H9 (cell line): Measurements from ENCODE around the gene MAP2K2. TPM values are rescaled to one million over a fixed set of nuclear protein-coding genes. Genes with fewer than 3 reads are reported as not detected.

Experiments
- DNase-seq: peaks from one replicate; pipeline ENCODE4 v3.0.0-alpha.2; 2017
- H2AFZ ChIP-seq: one replicate; pipeline ENCODE4 v1.6.1; 2013; ENCODE audit warnings: mild to moderate bottlenecking, low read length, control low read depth, moderate library complexity
- H2AK5ac ChIP-seq: 2 replicates; pipeline ENCODE4 v1.6.1; 2013; ENCODE audit warnings: low read length, control low read depth, mixed read lengths; ENCODE audit not compliant: insufficient read length
- H2BK120ac ChIP-seq: one replicate; pipeline ENCODE4 v1.6.1; 2013; ENCODE audit warnings: low read depth, mild to moderate bottlenecking, low read length, control low read depth, inconsistent platforms; ENCODE audit not compliant: poor library complexity, severe bottlenecking
- H2BK12ac ChIP-seq: 2 replicates; pipeline ENCODE4 v1.6.1; 2013; ENCODE audit warnings: low read length, control low read depth, mixed read lengths, low read depth; ENCODE audit not compliant: insufficient read length
- H2BK15ac ChIP-seq: 2 replicates; pipeline ENCODE4 v1.6.1; 2013; ENCODE audit warnings: low read depth, low read length, control low read depth
- H2BK20ac ChIP-seq: one replicate; pipeline ENCODE4 v1.6.1; 2013; ENCODE audit warnings: low read depth, mild to moderate bottlenecking, low read length, control low read depth, inconsistent platforms; ENCODE audit not compliant: poor library complexity, severe bottlenecking
- H2BK5ac ChIP-seq: 2 replicates; pipeline ENCODE4 v1.6.1; 2013; ENCODE audit warnings: low read length, control low read depth, mixed read lengths; ENCODE audit not compliant: insufficient read length
- H3K14ac ChIP-seq: 2 replicates; pipeline ENCODE4 v1.6.1; 2013; ENCODE audit warnings: low read length, control low read depth; ENCODE audit not compliant: insufficient read depth
- H3K18ac ChIP-seq: 2 replicates; pipeline ENCODE4 v1.6.1; 2013; ENCODE audit warnings: low read depth, mild to moderate bottlenecking, mixed read lengths, low read length, control low read depth; ENCODE audit not compliant: insufficient read length
- H3K23ac ChIP-seq: 2 replicates; pipeline ENCODE4 v1.6.1; 2013; ENCODE audit warnings: low read length, control low read depth, mixed read lengths, low read depth; ENCODE audit not compliant: insufficient read length
- H3K23me2 ChIP-seq: 2 replicates; pipeline ENCODE4 v1.6.1; 2013; ENCODE audit warnings: low read depth, mild to moderate bottlenecking, mixed read lengths, low read length, control low read depth; ENCODE audit not compliant: insufficient read length, poor library complexity, severe bottlenecking
- H3K27ac ChIP-seq: 2 replicates; pipeline ENCODE4 v1.5.1; 2013; ENCODE audit warnings: low read length, control low read depth, mixed read lengths, low read depth; ENCODE audit not compliant: insufficient read length
- H3K27me3 ChIP-seq: 2 replicates; pipeline ENCODE4 v1.6.1; 2013; ENCODE audit warnings: low read length, control low read depth, inconsistent platforms; ENCODE audit not compliant: insufficient read depth
- H3K4ac ChIP-seq: 2 replicates; pipeline ENCODE4 v1.6.1; 2013; ENCODE audit warnings: low read depth, mild to moderate bottlenecking, control low read depth, inconsistent platforms, low read length, moderate library complexity
- H3K4me1 ChIP-seq: 2 replicates; pipeline ENCODE4 v1.6.1; 2013; ENCODE audit warnings: low read length, control low read depth, inconsistent platforms; ENCODE audit not compliant: insufficient read depth
- H3K4me2 ChIP-seq: 2 replicates; pipeline ENCODE4 v1.6.1; 2013; ENCODE audit warnings: low read length, control low read depth, mixed read lengths; ENCODE audit not compliant: insufficient read length, insufficient read depth
- H3K56ac ChIP-seq: 2 replicates; pipeline ENCODE4 v1.6.1; 2013; ENCODE audit warnings: low read depth, mild to moderate bottlenecking, mixed read lengths, low read length, control low read depth; ENCODE audit not compliant: insufficient read length
- H3K79me1 ChIP-seq: 2 replicates; pipeline ENCODE4 v1.6.1; 2013; ENCODE audit warnings: low read depth, mild to moderate bottlenecking, moderate library complexity, low read length, control low read depth, inconsistent platforms; ENCODE audit not compliant: insufficient read depth, poor library complexity, severe bottlenecking
- H3K79me2 ChIP-seq: 2 replicates; pipeline ENCODE4 v1.6.1; 2013; ENCODE audit warnings: low read length, control low read depth, inconsistent platforms; ENCODE audit not compliant: insufficient read depth
- H3K9ac ChIP-seq: 2 replicates; pipeline ENCODE4 v1.6.1; 2013; ENCODE audit warnings: low read length, control low read depth, mixed read lengths; ENCODE audit not compliant: insufficient read length; ENCODE audit errors: extremely low read depth
- H3K9me3 ChIP-seq: one replicate; pipeline ENCODE4 v1.6.1; 2013; ENCODE audit warnings: low read depth, low read length, inconsistent platforms; ENCODE audit not compliant: control insufficient read depth
- H3T11ph ChIP-seq: one replicate; pipeline ENCODE4 v1.6.1; 2013; ENCODE audit warnings: mild to moderate bottlenecking, low read length, control low read depth, inconsistent platforms
- H4K20me1 ChIP-seq: one replicate; pipeline ENCODE4 v1.6.1; 2013; ENCODE audit not compliant: control insufficient read depth, insufficient read length, insufficient read depth
- H4K5ac ChIP-seq: 2 replicates; pipeline ENCODE4 v1.6.1; 2013; ENCODE audit warnings: low read depth, mild to moderate bottlenecking, mixed read lengths, low read length, control low read depth; ENCODE audit not compliant: insufficient read length
- H4K8ac ChIP-seq: replicated peaks from 2 replicates; pipeline ENCODE4 v1.6.1; 2013; ENCODE audit warnings: low read length, control low read depth, mixed read lengths, low read depth; ENCODE audit not compliant: insufficient read length
- H4K91ac ChIP-seq: 2 replicates; pipeline ENCODE4 v1.6.1; 2013; ENCODE audit warnings: low read depth, mild to moderate bottlenecking, moderate library complexity, mixed read lengths, low read length, control low read depth; ENCODE audit not compliant: insufficient read length
- H3K27ac Mint-ChIP-seq, 3 experiments: 2 replicates in 2 of 3; 3 replicates in 1 of 3; pipeline ENCODE4 v1.8.0; 2020 to 2021; ENCODE audit warnings: mixed read lengths in 3 of 3, mild to moderate bottlenecking in 1 of 3, moderate library complexity in 1 of 3
- H3K27me3 Mint-ChIP-seq: 2 replicates; pipeline ENCODE4 v1.8.0; 2021; ENCODE audit warnings: low read depth, mild to moderate bottlenecking, moderate library complexity, mixed read lengths
- H3K36me3 Mint-ChIP-seq, 3 experiments: 2 replicates in 2 of 3; 3 replicates in 1 of 3; pipeline ENCODE4 v1.8.0; 2020 to 2021; ENCODE audit warnings: low read depth in 3 of 3, mixed read lengths in 3 of 3; ENCODE audit not compliant: insufficient read depth in 1 of 3
- H3K4me1 Mint-ChIP-seq, 2 experiments: 2 replicates each; pipeline ENCODE4 v1.8.0; 2020; ENCODE audit warnings: mixed read lengths in 2 of 2
- H3K4me3 Mint-ChIP-seq, 2 experiments: 2 replicates in 1 of 2; 3 replicates in 1 of 2; pipeline ENCODE4 v1.8.0; 2020 to 2021; ENCODE audit warnings: mild to moderate bottlenecking in 2 of 2, mixed read lengths in 2 of 2, moderate library complexity in 1 of 2
- H3K9me3 Mint-ChIP-seq, 2 experiments: 2 replicates in 1 of 2; 3 replicates in 1 of 2; pipeline ENCODE4 v1.8.0; 2020; ENCODE audit warnings: mild to moderate bottlenecking in 2 of 2, mixed read lengths in 2 of 2, moderate library complexity in 1 of 2
- CTCF ChIP-seq: fragments of 200-600 bp; sonication (generic); conservative IDR thresholded peaks from 3 replicates; pipeline ENCODE4 v1.8.0; 2021; ENCODE audit warnings: antibody characterized with exemption, mild to moderate bottlenecking
- WGBS: extraction: QIAGEN DNeasy Blood & Tissue Kit; methylation state at CpG from one replicate; pipeline ENCODE4 v1.1.7; 2013; ENCODE audit warnings: missing lambda C conversion rate, low lambda C conversion rate, mixed read lengths; ENCODE audit not compliant: insufficient read length; ENCODE audit errors: extremely low coverage; 5-methylcytosine and 5-hydroxymethylcytosine counted together
- total RNA-seq: library from RNA; stranded (reverse); gene quantifications from 2 replicates; pipeline ENCODE4 v1.2.1, GENCODE V29; 2021

The MAP2K2 gene
- total RNA-seq, 1 experiment from 2014 or later = 167 TPM

DNA sequence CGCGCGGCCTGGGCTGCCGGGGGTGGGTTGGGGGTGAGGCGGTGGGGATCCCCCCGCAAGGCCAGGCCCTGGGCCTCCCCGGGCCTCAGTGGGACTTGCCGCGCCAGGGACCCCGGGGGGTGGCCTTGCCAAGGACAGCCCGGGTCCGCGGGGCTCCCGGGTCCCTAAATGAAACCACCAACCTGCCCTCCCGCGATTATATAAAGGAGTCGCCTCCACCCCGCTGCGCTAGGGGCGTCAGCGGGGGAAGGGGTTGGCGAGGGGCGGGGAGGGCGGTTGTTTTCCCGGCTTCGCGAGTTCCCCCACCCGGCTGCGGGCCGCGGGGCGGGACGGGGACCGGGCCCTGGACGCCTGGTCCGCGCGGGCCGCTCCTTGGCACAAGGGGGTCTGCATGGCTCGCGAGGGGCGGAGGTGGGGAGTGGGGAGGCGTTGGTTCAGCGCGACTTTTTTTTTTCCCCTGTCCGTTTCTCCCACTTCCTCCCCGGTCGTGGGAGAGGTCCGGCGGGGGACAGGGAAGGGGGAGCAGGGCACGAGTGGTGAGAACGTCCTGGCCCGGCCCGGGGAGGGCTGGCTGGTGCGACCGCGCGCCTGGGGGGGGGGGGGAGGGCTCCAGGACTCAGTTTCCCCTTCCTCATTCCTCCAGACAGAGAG lies 56.4 kb downstream of the MAP2K2 start:
- peaks cover 6% of the 10 kb centered on the region for H3K79me1 ChIP-seq
- no peak overlapping the region for H3K14ac ChIP-seq
- H3K9me3 ChIP-seq = no peaks in the 10 kb centered on the region
- H3K9me3 Mint-ChIP-seq = no peaks in the 10 kb centered on the region; a peak in 2 of 5 replicates
- no peak overlapping the region for H2AK5ac ChIP-seq
- whole genome bisulfite sequencing = no CpG with 5 or more reads among the region's 58 CpGs
- no peak overlapping the region for H2BK15ac ChIP-seq
- peaks cover 15% of the 10 kb centered on the region for H3K23me2 ChIP-seq
- H4K8ac ChIP-seq = no peak overlapping the region
- no peak for TF ChIP-seq CTCF
- H3K4me1 ChIP-seq = no peaks in the 10 kb centered on the region; the same call in 1 of the 2 replicates
- no peak overlapping the region for H2BK12ac ChIP-seq
- no peak overlapping the region for H2AFZ ChIP-seq
- H4K5ac ChIP-seq = no peak overlapping the region
- DNase-seq = peak; percentile 31
- H3K27me3 Mint-ChIP-seq = peaks cover 29% of the 10 kb centered on the region
- H2BK20ac ChIP-seq = no peak overlapping the region
- H3K4me3 Mint-ChIP-seq = peak overlapping the region; percentile 44 to 77
- peaks cover 13% of the 10 kb centered on the region; the same call in 1 of the 2 replicates for H3K79me2 ChIP-seq
- no peak overlapping the region for H3K56ac ChIP-seq
- H3K4me1 Mint-ChIP-seq = peaks cover 8 to 20% of the 10 kb centered on the region in 2 experiments
- H4K91ac ChIP-seq = no peak overlapping the region
- no peak overlapping the region for H3K4ac ChIP-seq
- H3K27me3 ChIP-seq = peaks cover 10% of the 10 kb centered on the region; the same call in 1 of the 2 replicates
- peak overlapping the region; percentile 17 for H3K4me2 ChIP-seq
- H3K27ac Mint-ChIP-seq = no peak overlapping the region
- no peak overlapping the region for H3K27ac ChIP-seq
- no peak overlapping the region for H3K9ac ChIP-seq
- H3K23ac ChIP-seq = no peak overlapping the region
- H3K36me3 Mint-ChIP-seq = peaks cover 0 to 6% (median 4%) of the 10 kb centered on the region in 3 experiments; a peak in 2 of 7 replicates
- no peak overlapping the region for H3K18ac ChIP-seq
- H2BK5ac ChIP-seq = no peak overlapping the region
- no peak overlapping the region for H3T11ph ChIP-seq
- H4K20me1 ChIP-seq = peaks cover 3% of the 10 kb centered on the region
- H2BK120ac ChIP-seq = no peak overlapping the region
